HEK293 (cell line): ENCODE data around the gene CHD1L.

Experiments used
- CTCF ChIA-PET: fragments of 350-600 bp; formaldehyde crosslinking; extraction: SDS; loops from one replicate; lab custom pipeline; 2021; ENCODE audit warnings: antibody characterized with exemption; lab: Yijun Ruan, JAX
- POLR2A ChIA-PET: fragments of 300-600 bp; formaldehyde crosslinking; extraction: SDS; loops from one replicate; lab custom pipeline; 2020; ENCODE audit warnings: antibody characterized with exemption, inconsistent platforms; lab: Yijun Ruan, JAX
- H3K27ac ChIP-seq: fragments of 200-500 bp; sonication (Bioruptor generic); 2 replicates; pipeline ENCODE4 v1.5.1; 2014; ENCODE audit warnings: low read depth, low read length, control low read depth, inconsistent platforms; ENCODE audit errors: extremely low read depth
- H3K36me3 ChIP-seq, 2 experiments: fragments of 200-500 bp in 1 of 2; sonication (Bioruptor generic) in 1 of 2; 1 replicate in 1 of 2; 2 replicates in 1 of 2; pipeline ENCODE4 v1.5.1; 2014 to 2017; ENCODE audit warnings: inconsistent platforms in 2 of 2, low read length in 2 of 2; ENCODE audit not compliant: control insufficient read depth in 2 of 2, insufficient read depth in 1 of 2
- H3K4me1 ChIP-seq: fragments of 200-500 bp; sonication (Bioruptor generic); 2 replicates; pipeline ENCODE4 v1.5.1; 2014; ENCODE audit warnings: mild to moderate bottlenecking, low read length, inconsistent platforms; ENCODE audit not compliant: control insufficient read depth, insufficient read depth
- H3K4me3 ChIP-seq: 2 replicates; pipeline ENCODE4 v1.5.1; 2011; ENCODE audit warnings: low read depth, mild to moderate bottlenecking, control low read depth, low read length, moderate library complexity
- H3K9me3 ChIP-seq: fragments of 200-500 bp; sonication (Bioruptor generic); 2 replicates; pipeline ENCODE4 v1.5.1; 2014; ENCODE audit warnings: low read depth, low read length, inconsistent platforms; ENCODE audit not compliant: control insufficient read depth, insufficient read depth
- CTCF ChIP-seq: fragments of 450-650 bp; formaldehyde crosslinking; IDR thresholded peaks from 2 replicates; pipeline ENCODE4 v1.5.1; 2016; ENCODE audit warnings: missing biosample characterization, missing genetic modification characterization
- PRDM10 ChIP-seq: fragments of 450-650 bp; formaldehyde crosslinking; IDR thresholded peaks from 2 replicates; pipeline ENCODE4 v1.5.1; 2016; ENCODE audit warnings: missing biosample characterization, missing genetic modification characterization
- PRDM4 ChIP-seq: fragments of 450-650 bp; formaldehyde crosslinking; IDR thresholded peaks from 2 replicates; pipeline ENCODE4 v1.5.1; 2017; ENCODE audit warnings: missing biosample characterization, missing genetic modification characterization
- SCRT1 ChIP-seq: fragments of 450-650 bp; formaldehyde crosslinking; IDR thresholded peaks from 2 replicates; pipeline ENCODE4 v1.5.1; 2016; ENCODE audit warnings: missing biosample characterization, missing genetic modification characterization, borderline replicate concordance
- ZBTB49 ChIP-seq: fragments of 450-650 bp; formaldehyde crosslinking; IDR thresholded peaks from 2 replicates; pipeline ENCODE4 v1.5.1; 2016; ENCODE audit warnings: missing biosample characterization, missing genetic modification characterization, low read depth
- ZBTB7A ChIP-seq: fragments of 450-650 bp; formaldehyde crosslinking; IDR thresholded peaks from 2 replicates; pipeline ENCODE4 v1.5.1; 2016; ENCODE audit warnings: low read depth, missing biosample characterization, missing genetic modification characterization
- ZNF10 ChIP-seq: fragments of 450-650 bp; formaldehyde crosslinking; IDR thresholded peaks from 2 replicates; pipeline ENCODE4 v1.5.1; 2017; ENCODE audit warnings: missing biosample characterization, missing genetic modification characterization
- ZNF133 ChIP-seq: fragments of 450-650 bp; formaldehyde crosslinking; IDR thresholded peaks from 2 replicates; pipeline ENCODE4 v1.5.1; 2016; ENCODE audit warnings: missing biosample characterization, missing genetic modification characterization
- ZNF140 ChIP-seq: fragments of 450-650 bp; formaldehyde crosslinking; IDR thresholded peaks from 2 replicates; pipeline ENCODE4 v1.5.1; 2016; ENCODE audit warnings: missing biosample characterization, missing genetic modification characterization
- ZNF19 ChIP-seq: fragments of 450-650 bp; formaldehyde crosslinking; IDR thresholded peaks from 2 replicates; pipeline ENCODE4; 2016; ENCODE audit warnings: missing biosample characterization, missing genetic modification characterization, low read depth
- ZNF248 ChIP-seq: fragments of 450-650 bp; formaldehyde crosslinking; IDR thresholded peaks from 2 replicates; pipeline ENCODE4 v1.5.1; 2017; ENCODE audit warnings: missing biosample characterization, missing genetic modification characterization
- ZNF398 ChIP-seq: fragments of 450-650 bp; formaldehyde crosslinking; IDR thresholded peaks from 2 replicates; pipeline ENCODE4 v1.5.1; 2017; ENCODE audit warnings: missing biosample characterization, missing genetic modification characterization
- ZNF513 ChIP-seq: fragments of 450-650 bp; IDR thresholded peaks from 2 replicates; pipeline ENCODE4 v1.5.1; 2018; ENCODE audit warnings: missing biosample characterization, missing genetic modification characterization
- ZNF544 ChIP-seq: fragments of 450-650 bp; formaldehyde crosslinking; IDR thresholded peaks from 2 replicates; pipeline ENCODE4 v1.5.0; 2017; ENCODE audit warnings: missing biosample characterization, missing genetic modification characterization
- ZNF571 ChIP-seq: fragments of 450-650 bp; formaldehyde crosslinking; IDR thresholded peaks from 2 replicates; pipeline ENCODE4 v1.5.0; 2017; ENCODE audit warnings: missing biosample characterization, missing genetic modification characterization
- ZNF600 ChIP-seq: fragments of 450-650 bp; formaldehyde crosslinking; IDR thresholded peaks from 2 replicates; pipeline ENCODE4 v1.5.1; 2016; ENCODE audit warnings: missing biosample characterization, missing genetic modification characterization
- ZNF626 ChIP-seq: fragments of 450-650 bp; sonication (Bioruptor Pico); formaldehyde crosslinking; IDR thresholded peaks from 2 replicates; pipeline ENCODE4 v1.5.1; 2018; ENCODE audit warnings: missing biosample characterization, missing genetic modification characterization, inconsistent platforms
- ZNF664 ChIP-seq: fragments of 450-650 bp; formaldehyde crosslinking; IDR thresholded peaks from 2 replicates; pipeline ENCODE4 v1.5.1; 2016; ENCODE audit warnings: missing biosample characterization, missing genetic modification characterization
- ZNF76 ChIP-seq: fragments of 450-650 bp; formaldehyde crosslinking; IDR thresholded peaks from 2 replicates; pipeline ENCODE4; 2016; ENCODE audit warnings: low read depth, missing biosample characterization, missing genetic modification characterization, borderline replicate concordance
- ZXDB ChIP-seq: fragments of 450-650 bp; formaldehyde crosslinking; IDR thresholded peaks from 2 replicates; pipeline ENCODE4 v1.5.1; 2016; ENCODE audit warnings: missing biosample characterization, missing genetic modification characterization

CHD1L gene

GRCh38 chr1:147210987-147211386 is 31.5 kb upstream of the CHD1L start:
- Histone ChIP-seq H3K27ac (no peak overlapping the region), H3K9me3 (no peaks in the 10 kb centered on the region), H3K36me3 (no peaks in the 10 kb centered on the region), H3K4me1 (no peaks in the 10 kb centered on the region), H3K4me3 (no peak overlapping the region)
- ChIA-PET CTCF (no interaction called here), POLR2A (no interaction called here)
- TF ChIP-seq SCRT1 (tag by site-specific recombination) (no peak), ZNF544 (tag by site-specific recombination) (no peak), ZNF10 (tag by site-specific recombination) (no peak), ZNF140 (tag by site-specific recombination) (no peak), ZNF19 (tag by site-specific recombination) (no peak), PRDM4 (tag by site-specific recombination) (no peak), ZNF133 (tag by site-specific recombination) (no peak), ZBTB7A (tag by site-specific recombination) (no peak), ZNF513 (tag by site-specific recombination) (no peak), ZNF248 (tag by site-specific recombination) (no peak), ZNF626 (tag by site-specific recombination) (no peak), ZNF664 (no peak), ZNF76 (tag by site-specific recombination) (no peak), PRDM10 (tag by site-specific recombination) (no peak), CTCF (no peak)

- no peak overlapping the region for H3K4me3 ChIP-seq
- CTCF ChIA-PET: no interaction called here
- no peaks in the 10 kb centered on the region for H3K9me3 ChIP-seq
- H3K36me3 ChIP-seq: no peaks in the 10 kb centered on the region
- no peak overlapping the region for H3K27ac ChIP-seq
- POLR2A ChIA-PET: no interaction called here
- no peaks in the 10 kb centered on the region for H3K4me1 ChIP-seq
- TF ChIP-seq ZBTB49 (tag by site-specific recombination): no peak
- TF ChIP-seq ZNF571: no peak
- no peak for TF ChIP-seq ZNF398 (tag by site-specific recombination)
- no peak for TF ChIP-seq ZNF513 (tag by site-specific recombination)
- no peak for TF ChIP-seq ZNF600 (tag by site-specific recombination)
- TF ChIP-seq ZXDB (tag by site-specific recombination): no peak
Measured at GRCh38 chr1:147211577-147211976, 30.9 kb upstream of the CHD1L start.
